AML-193 (cell line): ENCODE data around the gene NKD2.

ENCODE experiments used
- DNase-seq, 2 experiments: peaks; one replicate each; lab custom pipeline; 2025; lab: John Stamatoyannopoulos, UW

NKD2 gene

DNA sequence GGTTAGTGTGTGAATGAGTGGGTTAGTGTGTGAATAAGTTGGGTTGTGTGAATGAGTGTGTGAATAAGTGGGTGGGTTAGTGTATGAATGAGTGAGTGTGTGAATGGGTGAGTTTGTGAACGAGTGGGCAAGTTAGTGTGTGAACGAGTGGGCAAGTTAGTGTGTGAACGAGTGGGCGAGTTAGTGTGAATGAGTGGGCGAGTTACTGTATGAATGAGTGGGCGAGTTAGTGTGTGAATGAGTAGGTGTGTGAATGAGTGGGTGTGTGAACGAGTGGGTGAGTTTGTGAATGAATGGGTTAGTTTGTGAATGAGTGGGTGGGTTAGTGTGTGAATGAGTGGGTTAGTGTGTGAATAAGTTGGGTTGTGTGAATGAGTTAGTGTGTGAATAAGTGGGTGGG is 34.7 kb downstream of the NKD2 start:
- no peak for DNase-seq

DNA sequence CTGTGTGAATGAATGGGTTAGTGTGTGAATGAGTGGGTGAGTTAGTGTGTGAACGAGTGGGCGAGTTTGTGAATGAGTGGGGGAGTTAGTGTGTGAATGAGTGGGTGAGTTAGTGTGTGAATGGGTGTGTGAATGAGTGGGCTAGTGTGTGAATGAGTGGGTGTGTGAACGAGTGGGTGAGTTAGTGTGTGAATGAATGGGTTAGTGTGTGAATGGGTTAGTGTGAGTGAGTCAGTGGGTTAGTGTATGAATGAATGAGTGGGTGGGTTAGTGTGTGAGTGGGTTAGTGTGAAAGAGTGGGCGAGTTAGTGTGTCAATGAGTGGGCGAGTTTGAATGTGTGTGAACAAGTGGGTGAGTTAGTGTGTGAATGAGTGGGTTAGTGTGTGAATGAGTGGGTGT is 35.5 kb downstream of the NKD2 start:
- DNase-seq: no peak

DNA sequence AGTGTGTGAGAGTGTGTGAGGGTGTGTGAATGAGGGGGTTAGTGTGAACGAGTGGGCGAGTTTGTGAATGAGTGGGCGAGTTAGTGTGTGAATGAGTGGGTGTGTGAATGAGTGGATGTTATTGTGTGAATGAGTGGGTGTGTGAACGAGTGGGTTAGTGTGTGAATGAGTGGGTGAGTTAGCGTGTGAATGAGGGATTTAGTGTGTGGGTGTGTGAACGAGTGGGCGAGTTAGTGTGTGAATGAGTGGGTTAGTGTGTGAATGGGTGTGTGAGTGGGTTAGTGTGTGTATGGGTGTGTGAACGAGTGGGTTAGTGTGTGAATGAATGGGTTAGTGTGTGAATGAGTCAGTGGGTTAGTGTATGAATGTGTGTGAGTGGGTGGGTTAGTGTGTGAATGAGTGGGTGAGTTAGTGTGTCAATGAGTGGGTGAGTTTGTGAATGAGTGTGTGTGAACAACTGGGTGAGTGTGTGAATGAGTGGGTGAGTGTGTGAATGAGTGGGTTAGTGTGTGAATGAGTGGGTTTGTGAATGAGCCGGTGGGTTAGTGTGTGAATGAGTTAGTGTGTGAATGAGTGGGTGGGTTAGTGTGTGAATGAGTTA is 37.5 kb downstream of the NKD2 start:
- DNase-seq: no peak

DNA sequence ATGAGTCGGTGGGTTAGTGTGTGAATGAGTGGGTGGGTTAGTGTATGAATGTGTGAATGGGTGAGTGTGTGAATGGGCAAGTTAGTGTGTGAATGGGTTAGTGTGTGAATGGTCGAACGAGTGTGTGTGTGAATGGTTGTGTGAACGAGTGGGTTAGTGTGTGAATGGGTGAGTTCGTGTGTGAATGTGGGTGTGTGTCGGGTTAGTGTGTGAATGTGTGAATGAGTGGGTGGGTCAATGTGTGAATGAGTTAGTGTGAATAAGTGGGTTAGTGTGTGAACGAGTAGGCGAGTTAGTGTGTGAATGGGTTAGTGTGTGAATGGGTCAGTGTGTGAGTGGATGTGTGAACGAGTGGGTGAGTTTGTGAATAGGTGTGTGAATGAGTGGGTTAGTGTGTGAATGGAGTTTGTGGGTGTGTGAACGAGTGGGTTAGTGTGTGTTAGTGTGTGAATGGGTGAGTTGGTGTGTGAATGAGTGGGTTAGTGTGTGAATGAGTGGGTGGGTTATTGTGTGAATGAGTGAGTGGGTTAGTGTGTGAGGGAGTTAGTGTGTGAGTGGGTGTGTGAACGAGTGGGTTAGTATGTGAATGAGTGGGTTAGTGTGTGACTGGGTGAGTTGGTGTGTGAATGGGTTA is 38.8 kb downstream of the NKD2 start:
- DNase-seq: no peak

DNA sequence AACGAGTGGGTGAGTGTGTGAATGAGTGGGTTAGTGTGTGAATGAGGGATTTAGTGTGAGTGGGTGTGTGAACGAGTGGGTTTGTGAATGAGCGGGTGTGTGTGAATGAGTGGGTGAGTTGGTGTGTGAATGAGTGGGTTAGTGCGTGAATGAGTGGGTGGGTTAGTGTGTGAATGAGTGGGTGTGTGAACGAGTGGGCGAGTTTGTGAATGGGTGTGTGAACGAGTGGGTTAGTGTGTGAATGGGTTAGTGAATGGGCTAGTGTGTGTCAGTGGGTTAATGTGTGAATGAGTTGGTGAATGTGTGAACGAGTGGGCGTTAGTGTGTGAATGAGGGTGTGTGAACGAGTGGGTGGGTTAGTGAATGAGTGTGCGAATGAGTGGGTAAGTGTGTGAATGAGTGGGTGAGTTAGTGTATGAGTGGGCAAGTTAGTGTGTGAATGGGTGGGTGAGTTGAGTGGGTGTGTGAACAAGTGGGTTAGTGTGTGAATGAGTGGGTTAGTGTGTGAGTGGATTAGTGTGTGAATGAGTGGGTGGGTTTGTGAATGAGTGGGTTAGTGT is 39.6 kb downstream of the NKD2 start:
- DNase-seq: no peak

DNA sequence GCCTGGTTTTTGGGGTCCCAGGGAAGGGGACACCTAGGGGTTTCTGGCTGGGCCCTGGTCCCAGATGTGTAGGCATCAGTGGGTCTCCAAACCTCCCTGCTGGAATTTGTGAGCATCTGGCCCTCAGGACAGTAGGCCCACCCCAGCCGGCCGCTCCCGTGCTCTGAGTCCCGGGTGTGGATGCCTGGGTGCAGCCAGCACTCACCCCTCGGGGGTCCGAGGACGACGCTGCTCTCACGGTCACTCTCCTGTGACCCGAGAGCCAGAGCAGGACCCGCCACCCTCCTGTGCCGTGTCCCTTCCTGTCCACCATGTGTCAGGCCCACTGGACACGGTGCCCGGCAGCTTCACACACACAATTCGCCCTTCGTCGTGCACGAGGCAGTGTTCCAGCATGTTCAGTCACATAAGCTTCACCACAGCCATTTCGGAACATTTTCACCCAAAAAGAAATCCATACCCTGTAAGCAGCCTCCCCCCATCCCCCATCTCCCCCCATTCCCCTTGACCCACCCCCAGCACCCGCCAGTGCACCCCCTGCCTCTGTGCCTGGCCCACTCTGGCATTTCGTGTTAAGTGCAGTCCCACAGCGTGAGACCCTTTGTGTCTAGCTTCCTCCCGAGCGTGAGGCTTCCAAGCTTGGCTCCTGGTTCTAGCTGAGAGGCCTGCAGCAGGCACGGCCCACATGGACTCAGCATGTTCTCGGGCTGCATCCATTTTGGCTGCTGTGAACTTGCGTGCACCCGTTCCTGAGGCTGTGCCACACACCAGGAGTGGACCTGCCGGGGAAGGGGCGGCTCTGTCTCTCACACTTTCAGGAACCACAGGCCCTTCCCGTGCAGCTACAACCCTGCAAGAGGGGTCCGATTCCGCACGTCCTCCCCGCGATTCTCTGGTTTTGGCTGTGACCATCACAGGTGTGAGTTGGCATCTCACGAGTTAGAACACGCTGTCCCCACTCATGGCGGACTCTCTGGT is 40.5 kb downstream of the NKD2 start:
- DNase-seq: no peak

DNA sequence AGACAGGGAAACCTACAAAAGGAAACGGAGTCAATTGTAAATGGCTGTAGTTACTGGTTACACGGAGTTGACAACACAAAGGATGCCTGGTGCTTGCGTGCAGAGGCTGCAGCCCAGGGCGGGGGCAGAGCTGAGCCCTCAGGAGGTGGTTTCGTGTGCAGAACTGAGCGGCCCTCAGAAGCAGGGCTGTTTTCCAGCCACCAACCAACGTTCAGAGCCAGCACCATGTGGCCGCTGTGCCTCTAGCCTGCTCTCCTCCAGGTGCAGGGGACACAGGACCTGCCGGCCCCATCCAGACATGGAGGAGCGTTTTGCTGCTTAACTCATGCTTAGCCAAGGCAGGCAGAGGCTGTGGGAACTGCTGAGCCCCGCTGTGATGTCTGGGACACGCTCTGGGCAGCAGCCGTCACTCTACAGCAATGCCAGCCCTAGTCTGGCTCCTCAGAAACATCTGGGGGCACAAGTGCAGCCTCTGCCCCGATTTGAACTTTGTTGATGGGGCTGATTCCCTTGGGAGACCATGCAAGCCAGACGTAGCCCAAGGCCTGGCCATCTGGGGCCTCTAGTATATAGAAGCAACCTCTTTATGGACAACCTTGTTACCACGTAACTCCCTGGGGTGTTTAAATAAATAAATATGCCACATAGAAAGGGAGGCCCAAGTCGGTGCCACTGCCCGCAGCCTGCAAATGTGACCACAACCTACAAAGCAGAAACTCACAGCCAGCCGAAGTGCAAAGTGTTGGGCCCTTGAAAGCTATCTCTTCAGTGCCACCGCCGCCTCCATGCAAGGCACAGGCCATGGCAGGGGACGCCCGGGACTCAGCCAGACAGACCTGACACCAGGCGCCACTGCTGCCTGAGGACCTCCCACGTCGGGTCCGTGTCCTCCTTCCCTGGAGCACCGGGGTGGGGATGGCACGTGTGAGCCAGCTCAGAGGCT is 42.1 kb downstream of the NKD2 start:
- no peak for DNase-seq

DNA sequence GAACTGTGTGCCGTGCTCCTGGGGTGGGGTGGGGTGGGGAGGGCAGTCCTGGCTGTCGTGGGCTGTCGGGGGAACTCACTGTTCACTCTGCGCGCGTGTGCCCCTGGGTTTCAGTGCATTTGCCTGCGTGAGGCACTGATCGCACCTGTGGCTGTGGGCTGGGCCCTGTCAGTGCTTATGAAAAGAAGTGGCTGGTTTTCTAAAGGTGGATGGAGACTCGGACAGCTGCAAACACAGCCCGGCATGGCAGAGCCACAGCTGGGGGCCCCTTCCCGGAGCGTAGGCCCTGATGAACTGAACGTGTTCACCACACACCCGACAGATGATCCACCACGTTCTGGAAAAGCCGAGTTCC is 42.7 kb downstream of the NKD2 start:
- DNase-seq: no peak

DNA sequence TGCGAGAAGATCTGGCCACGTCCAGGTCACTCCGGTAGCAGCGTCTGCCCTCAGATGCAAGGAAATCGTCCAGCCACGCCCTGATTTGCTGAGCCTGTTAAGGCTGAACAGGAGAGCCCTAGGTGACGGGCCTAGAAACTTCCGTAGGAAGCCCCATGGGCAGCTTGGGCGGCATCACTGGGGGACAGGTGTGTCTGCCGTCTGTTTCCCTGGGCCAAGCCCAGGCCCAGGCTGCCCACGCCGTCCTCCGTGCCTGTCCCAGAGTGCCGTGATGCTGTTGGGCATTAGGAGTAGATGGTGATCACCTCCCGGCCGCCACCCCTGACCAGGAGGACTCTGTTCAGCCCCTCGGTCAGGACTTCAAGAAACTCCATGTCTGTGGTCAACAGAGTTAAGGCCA is 43.5 kb downstream of the NKD2 start:
- no peak for DNase-seq

DNA sequence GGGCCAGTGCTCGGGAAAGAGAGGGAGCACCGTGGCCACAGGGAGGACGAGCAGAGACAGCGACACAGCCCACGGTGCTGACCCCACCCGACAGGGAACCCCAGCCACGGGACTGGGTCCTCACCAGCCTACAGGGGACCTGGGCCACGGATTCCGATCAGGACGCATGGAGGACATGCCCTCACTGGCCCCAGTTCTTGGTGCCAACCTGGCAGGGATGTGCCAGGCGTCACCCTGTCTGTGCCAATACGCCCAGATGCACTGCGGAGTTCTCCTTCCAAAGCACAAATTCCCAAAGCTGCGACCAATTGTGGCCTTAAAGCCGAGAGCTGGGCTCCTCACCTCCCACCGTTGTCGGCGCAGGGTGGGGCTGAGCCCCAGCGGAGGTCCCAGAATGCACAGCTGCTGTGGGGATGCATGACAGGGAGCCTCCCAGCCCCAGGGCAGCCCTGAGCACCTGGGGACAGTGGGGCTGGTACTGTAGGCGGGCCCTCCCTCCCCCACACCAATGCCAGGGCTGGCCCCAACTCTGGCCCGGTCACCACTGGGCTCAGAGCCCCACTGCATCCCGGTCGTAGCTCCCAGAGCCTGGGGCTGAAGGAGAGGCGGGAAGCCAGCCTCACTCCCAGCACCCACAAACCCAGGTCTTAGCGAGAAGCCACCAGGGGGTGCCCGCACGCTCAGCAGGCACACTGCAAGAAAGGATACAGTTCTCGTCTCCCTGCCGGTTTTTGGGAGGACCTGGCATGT is 44.2 kb downstream of the NKD2 start:
- no peak for DNase-seq

DNA sequence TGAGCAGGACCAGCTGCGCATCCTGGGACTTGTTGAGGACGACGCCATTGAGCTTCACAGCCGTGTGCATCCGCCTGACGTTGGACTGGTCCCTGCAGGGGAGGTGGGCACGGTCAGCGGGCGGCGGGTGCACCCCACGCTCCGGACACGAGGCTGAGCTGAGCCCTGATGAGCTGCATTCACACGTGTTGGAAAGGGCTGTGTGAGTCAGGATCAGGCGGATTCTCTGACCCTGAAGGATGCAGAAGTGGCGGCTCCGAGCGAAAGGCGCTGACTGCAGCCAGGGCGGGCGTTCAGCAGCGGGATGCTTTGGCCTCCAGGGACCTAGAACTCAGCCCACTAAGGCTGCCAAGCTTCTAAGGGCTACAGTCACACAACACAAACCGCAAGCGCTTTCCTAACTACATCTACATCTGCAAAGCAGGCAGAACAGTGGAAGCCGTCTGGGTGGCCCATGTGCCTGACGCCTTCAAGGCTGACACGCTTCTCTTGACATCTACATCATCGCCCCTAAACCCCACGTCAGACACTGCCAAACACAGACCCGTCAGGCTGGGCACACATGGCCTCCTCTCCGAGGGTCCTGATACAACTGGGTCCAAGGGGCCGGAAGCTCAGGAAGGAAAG is 44.9 kb downstream of the NKD2 start:
- DNase-seq: no peak

DNA sequence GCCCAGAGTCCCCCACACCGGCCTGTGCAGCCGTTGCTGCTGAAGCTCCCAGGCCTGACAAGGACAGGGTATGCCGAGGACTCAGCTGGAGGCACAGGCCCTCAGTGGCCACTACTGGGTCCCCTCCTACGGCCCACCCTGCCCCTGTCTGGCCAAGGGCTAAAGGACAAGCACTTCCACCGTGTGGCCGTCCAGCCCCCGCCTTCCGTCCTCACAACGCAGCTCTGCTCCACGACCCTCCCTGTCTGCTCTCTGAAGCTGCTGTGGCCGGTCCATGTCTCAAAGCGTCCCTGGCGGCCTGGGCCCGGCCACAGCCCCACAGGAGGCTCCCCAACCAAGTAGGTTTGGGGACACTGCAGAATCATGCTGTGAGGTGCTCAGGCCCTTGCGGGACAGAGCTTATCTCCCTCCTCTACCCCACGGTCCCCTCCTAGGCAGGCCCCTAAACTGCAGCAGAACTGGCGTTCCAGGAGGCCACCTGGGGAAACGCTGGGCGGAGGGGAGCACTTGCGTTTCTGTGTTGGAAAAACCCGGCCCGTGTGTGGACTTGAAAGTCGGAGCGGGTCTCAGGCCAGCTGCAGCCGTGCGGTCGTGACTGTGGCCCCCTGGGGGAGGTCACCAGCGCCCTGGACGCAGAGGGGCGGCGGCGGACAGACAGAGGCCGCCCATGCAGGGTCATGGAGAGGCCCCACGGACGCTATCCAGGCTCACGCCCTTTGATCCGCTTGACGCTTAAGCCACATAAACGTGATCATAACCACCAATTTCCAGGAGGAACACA is 45.6 kb downstream of the NKD2 start:
- no peak for DNase-seq

DNA sequence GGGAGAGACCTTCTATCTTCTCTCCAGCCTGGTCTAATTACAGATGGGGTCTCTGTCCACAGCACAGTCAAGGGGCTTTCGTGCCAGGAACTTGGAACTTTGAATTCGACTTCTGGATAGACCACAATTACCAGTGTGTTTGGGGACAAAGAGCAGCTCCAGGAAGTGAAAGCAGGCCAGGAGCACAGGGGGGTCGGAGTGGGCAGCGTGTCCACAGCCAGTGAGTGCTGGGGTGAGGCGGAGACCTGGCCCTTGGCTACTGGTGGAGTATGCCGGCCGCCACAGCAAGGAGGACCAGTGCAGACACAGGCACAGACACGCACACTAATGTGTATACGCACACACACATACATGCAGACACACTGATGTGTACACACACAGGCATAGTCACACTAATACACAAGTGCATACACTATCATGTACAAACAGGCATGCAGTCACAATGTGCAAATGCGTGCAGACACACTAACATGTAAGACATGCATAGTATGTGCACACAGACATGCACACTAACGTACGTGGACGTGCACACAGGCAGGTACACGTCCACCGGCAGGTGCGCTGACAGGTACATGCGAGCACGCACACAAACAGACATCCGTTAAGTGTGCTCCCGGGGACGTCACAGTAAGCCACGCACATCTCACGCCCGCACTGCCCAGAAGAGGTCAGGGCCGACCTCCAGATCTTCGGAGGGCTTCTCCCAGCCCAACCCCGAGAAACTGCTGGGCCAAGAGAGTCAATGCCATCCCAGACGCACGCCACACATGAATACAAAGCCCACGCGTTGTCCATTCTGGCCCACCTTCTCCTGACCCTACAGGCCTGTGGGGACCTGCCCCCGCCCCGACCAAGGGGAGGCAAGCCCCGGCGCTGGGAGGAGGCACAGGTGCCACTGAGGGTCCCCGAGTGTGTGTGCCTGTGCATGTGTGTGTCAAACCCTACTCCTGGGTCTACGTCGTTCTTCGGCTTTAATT is 46.5 kb downstream of the NKD2 start:
- DNase-seq: no peak

DNA sequence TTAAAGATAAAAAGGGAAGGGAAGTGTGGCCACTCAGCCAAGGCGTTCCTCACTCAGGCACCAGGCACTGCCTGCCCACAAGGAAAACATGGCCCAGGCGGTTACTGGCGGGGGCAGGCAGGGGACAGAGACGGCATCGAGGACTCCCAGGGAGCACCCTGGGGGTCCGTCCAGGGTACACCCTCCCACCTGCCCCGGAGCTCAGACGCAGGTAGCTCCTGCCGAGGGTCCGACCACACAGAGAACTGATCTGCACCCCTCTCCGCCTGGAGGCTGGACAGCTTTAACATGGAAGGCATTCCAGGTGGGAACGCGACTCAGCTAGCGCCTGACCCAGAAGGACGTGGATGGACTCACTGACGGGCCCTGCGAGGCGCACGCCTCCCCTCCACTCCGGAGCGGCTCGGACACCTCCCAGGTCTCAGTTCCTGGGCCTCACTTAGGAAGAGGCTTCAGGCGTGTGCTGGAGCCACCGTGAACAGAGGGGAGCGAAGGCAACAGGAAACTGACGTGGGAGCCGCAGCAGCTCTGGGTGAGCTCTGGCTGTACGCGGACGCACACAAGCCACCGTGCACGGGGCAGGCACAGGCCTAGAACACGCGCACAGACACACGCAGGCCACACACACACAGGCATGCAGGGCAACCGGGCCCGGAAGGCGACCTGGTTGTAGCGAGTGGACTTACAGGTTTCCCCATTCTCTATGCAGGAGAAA is 47.5 kb downstream of the NKD2 start:
- no peak for DNase-seq

DNA sequence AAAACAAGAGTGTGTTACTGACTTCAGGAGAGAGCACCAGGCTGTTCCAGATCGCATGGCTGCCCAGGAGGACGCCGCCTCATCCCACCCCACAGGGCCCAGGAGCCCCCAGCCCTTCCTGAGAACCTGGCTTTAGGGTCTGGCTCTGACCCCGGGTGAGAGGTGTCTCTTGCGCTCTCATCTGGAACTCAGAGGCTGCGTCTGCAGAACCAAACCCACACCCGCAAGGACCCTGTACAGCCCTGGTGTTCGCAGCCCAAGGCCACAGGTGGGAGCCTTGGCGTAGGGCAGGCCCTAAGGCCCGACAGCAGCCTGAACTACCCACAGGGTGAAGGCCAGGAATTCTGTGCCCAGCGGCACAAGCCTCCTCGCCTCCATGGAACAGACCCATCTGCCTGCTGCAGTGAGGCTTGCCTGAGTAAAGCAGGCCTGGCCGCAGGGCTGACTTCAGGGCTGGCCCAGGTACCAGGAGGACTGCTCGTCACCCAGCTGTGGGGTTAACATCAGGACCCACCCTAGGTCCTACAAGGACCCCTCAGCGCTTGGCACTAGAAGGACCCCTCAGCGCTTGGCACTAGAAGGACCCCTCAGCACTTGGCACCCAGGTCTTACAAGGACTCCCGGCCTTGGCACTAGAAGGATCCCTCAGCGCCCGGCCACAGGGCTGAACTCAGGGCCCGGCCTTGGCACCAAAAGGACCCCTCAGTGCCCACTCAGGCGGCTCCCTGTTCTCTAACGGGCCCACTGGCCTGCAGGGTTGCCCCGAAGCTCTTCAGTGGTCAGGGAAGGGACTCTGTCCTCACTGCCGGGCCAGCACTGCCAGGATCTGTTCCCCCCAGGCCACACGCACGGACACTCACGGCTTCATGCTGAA is 48.2 kb downstream of the NKD2 start:
- DNase-seq: no peak

DNA sequence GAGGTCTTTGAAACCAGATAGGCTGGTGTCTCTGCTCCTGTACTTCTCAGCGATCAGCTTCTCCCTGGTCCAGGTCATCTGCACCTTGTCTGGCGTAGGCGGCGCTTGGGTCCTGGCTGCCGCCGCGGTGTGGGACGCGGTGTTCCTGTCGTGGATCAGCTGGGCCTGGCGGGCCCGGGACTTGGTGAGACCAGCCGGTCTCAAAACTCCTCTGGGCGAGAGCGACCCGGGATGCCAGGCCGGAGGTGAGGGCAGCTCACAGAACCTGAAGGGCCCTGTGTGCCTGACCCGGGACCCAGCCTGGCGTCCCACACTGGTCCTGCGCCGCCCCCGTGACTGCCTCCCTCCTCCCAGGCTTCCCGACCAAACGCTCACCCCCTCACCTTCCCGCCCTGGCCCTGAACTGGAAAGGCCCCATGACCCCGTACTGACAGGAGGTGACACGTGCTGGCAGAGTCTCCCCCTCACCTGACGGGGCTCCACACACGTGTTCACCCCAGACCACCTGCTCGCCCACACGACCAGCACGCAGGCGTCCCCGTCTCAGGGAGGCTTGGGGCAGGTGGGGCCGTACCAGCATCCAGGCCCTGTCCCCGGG is 49.0 kb downstream of the NKD2 start:
- DNase-seq: no peak
